ENCODE data around the gene DEFB123.

DNA sequence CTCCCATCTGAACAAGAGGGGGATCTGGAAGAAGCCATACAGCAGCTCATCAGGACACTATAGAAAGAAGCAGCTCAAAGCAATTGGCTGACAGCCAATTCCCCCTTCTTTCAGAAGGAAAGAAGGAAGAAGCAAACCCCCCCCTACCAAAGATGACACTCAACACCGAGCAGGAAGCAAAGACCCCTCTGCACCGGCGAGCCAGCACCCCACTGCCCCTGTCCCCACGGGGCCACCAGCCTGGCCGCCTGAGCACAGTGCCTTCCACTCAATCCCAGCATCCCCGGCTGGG is 35.8 kb downstream of the DEFB123 start:
- TF ChIP-seq POLR2A (IDR thresholded peaks at IDR 0.05) (no peak), EP300 (IDR thresholded peaks at IDR 0.05) (no peak), POLR2AphosphoS5 (IDR thresholded peaks at IDR 0.05) (no peak)
- TF ChIP-seq, protein P1, sequence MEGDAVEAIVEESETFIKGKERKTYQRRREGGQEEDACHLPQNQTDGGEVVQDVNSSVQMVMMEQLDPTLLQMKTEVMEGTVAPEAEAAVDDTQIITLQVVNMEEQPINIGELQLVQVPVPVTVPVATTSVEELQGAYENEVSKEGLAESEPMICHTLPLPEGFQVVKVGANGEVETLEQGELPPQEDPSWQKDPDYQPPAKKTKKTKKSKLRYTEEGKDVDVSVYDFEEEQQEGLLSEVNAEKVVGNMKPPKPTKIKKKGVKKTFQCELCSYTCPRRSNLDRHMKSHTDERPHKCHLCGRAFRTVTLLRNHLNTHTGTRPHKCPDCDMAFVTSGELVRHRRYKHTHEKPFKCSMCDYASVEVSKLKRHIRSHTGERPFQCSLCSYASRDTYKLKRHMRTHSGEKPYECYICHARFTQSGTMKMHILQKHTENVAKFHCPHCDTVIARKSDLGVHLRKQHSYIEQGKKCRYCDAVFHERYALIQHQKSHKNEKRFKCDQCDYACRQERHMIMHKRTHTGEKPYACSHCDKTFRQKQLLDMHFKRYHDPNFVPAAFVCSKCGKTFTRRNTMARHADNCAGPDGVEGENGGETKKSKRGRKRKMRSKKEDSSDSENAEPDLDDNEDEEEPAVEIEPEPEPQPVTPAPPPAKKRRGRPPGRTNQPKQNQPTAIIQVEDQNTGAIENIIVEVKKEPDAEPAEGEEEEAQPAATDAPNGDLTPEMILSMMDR (IDR thresholded peaks at IDR 0.05), result no peak

Measured in suprapubic skin (tissue), 4 donors.